ENCODE results near the gene MARCHF9.

- TF ChIP-seq CTCF (IDR thresholded peaks at IDR 0.05) (no peak), POLR2A (IDR thresholded peaks at IDR 0.05) (no peak), EP300 (IDR thresholded peaks at IDR 0.05) (no peak), POLR2AphosphoS5 (IDR thresholded peaks at IDR 0.05) (no peak)
These were observed 53.4 kb downstream of the MARCHF9 start for GRCh38 chr12:57808351-57808750.
